Left lobe of liver (tissue), 2 donors: Measurements from ENCODE around the gene EXOC4. TPM values are rescaled to one million over a fixed set of nuclear protein-coding genes. Genes with fewer than 3 reads are reported as not detected.

Experiments
- ATAC-seq: fragments of 200-7000 bp; cut with Tn5 transposase; one replicate; pipeline ENCODE4 v1.9.1; 2020; ENCODE audit warnings: mild to moderate bottlenecking, moderate library complexity
- DNase-seq: peaks from one replicate; pipeline ENCODE4 v3.0.0-alpha.2; 2020; ENCODE audit warnings: low spot score
- total RNA-seq: library from RNA; stranded (reverse); gene quantifications from one replicate; pipeline ENCODE4 v1.2.1, GENCODE V29; 2021
- donor health status: DM: no; HTN: no; CAD: no; lungs with moderate emphysema.
- donor health status: DM: no; HTN: yes; CAD: no.

The EXOC4 gene
- total RNA-seq, 1 donor from 2014 or later = 23.1 TPM

DNA sequence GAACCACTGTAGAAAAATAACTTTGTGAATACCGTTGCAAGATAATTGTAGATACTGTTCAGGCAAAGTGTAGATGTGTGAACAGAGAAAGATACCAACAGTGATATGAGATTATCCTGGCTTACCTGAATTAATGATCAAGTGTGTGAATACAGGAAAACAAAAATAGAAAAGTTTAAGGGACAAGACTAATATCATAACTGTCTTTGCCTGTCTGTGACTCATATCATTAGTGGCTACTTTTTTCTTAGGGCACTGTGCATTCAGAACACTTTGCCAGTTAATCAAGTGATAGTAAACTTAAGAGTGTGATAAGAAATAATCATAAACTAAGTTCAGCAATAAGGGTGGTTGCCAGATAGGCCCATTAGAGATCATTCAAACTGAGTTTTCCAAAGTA, 551.2 kb downstream of the EXOC4 start:
- DNase-seq (no peak), ATAC-seq (no peak)

DNA sequence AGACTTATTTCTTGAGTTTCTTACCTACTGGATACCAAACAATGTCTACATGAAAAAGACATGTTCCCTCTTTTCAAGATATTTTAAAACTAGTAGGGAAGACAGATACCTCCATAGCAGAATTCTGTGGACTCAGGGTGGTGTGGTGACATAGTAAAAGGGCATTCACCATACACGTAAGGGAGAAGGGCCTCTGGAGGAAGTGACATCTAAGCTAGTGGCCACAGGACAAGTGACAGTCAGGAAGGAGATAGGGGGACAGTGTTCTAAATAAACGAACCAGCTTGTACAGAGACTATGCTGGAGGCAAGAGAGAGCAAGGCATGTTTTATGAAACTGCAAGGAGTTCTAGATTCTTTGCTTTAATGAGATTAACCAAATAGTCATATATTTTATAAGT, 552.5 kb downstream of the EXOC4 start:
- DNase-seq (no peak), ATAC-seq (no peak)

DNA sequence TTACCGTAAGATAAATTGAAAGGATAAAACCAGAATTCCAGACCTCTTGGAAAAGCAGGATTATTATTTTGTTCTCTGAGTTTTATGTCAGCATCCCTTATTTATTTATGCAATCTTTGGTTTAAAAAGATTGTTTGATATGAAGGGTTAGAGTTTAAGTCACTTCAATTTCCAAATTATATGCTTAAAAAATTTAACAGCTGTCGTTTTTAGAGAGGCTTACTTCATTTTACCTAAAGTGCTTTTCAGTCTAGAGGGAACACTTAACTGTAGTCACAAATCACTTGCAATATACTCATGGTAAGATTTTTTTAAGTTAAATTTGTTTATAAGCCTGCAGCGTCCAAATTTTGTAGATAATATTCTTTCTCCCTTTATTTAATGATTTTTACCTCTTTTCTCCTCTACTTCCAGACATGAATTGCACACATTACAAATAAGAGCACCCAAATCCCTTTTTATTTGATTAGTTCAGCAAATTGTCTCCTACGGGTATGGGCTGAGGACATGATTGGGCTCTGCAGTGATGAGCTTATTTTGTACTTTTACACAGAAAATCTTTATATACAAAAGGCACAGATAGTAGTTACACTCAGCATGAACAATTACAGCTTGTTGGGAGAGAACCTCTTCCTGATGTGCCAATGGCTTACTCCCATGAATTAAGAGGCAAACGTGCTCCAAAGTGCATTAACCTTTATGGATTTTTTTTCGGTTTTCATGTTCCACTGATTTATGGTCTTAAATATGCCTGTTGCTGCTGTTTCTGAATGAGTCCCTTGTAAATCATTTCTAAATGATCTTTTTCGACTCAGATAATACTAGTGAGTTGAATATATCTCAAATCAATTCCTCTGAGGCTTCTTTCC, 555.0 kb downstream of the EXOC4 start:
- DNase-seq (no peak), ATAC-seq (no peak)

DNA sequence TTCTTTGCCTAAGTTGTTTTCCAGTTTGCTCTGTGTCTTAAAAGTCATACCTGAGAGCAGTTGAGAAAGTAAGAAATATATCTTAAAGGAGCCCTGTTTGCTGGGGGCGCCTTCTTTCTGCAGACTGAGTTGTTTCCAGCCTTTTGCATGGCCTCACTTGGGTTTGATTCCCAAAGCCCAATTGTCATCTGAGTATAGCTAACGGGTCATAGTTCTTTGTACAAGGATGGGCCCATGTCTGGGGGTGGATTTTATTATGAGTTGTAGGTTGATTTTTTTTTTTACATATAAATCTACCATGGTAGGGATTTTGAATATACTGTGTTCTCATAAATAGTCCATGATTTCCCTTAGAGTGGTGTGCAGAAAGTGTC, 555.6 kb downstream of the EXOC4 start:
- ATAC-seq (no peak), DNase-seq (no peak)

DNA sequence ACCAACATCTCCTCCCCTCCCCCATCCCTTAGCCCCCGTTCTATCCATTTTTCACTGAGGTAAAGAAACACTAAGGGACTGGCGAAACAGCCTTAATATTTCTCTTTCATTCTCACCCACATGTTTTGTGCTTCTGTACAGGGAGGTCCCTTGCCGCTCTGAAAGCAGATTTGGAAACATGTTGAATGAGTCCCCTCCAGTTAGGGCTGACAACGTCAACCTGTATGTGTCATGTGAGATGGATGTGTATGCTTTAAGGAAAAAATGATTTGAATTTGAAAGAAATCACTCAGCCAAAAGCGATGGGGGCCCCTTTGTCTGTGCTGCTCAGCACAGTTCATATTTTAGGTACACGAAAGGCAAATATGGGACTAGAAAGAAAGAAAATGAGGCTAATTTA, 560.0 kb downstream of the EXOC4 start:
- ATAC-seq (no peak), DNase-seq (no peak)

DNA sequence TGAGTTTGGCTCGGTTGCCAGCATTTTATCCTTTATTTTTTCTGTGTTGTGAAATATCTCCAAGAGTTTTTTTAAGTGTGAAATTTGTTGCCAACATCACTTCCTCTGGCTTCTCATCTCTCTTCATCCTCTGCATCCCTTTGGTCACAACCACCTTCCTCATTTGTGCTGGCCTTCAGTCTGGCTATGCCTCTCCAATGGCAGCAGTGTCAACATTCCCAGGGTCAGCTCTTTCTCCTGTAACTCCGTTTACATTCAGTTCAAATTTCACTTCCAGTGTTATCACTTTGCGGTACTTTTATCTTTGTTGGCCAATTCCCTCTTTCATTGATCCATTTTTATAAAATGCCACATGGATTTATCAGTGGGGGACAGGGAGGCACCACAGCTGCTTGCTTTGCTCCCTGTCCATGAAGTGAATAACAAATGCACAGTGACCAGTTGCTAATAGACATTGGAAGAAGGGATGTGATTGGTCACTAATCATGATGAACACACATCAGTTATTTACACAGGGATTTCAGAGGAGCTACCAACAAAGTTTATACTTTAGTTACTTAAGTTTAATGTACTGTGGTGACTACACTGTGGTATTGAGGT, 562.8 kb downstream of the EXOC4 start:
- DNase-seq (no peak), ATAC-seq (no peak)

DNA sequence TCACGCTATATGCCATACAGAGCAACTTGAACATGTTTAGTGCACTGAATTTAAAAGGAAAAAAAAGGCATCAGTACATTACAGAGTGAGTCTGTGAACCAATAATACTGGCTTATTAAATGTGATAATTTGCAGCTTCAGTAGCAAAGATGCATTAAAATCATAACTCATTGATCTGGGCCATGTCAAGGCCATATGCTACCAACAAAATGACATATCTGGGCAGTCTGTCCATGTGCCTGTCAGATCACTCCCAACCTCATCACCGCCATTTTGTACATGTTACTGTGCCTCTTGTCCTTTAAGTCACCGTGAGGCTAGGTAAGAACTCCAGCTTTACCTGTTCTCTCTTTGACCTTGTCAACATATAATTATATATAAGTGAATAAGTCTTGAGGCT, 566.8 kb downstream of the EXOC4 start:
- no peak for ATAC-seq

DNA sequence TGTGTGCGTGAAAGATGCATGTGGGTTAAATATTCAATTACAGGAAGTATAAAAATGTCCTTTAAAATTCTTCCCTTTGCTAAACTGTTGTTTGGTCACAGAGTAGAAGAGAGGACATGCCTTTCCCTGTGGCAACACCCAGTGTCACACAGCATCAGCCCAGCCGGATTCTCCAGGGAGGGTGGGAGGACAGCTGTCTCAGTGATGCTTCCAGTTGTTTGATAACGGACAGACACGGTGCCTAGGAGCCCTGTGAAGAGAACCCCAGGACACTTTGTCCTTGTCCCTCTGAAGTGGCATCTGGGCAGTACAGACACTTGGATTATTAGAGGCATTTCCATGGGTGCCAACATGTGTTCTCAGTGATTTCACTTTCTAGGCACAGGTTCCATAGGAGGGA, 567.7 kb downstream of the EXOC4 start:
- ATAC-seq (no peak), DNase-seq (no peak)

More for the DNA sequence above, 566.8 kb downstream of the EXOC4 start:
- DNase-seq = no peak

DNA sequence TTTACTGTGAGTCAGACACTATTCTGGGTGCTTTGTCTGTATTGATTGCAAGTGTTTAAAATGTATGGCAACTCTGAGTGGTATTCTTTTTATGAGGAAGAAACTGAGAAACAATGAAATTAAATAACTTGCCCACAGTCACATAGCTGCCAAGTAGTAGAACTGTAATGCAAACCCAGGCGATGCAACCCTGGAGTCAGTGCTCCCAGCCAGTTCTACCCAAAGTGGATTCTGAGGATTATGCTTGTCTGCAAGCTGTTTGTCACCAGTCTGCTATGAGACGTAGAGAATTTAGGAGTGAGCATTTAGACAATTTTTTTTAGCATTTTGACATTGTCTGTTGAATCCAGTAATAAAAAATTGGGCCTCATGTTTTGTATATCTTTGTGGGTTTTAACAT, 568.3 kb downstream of the EXOC4 start:
- DNase-seq (no peak), ATAC-seq (no peak)

DNA sequence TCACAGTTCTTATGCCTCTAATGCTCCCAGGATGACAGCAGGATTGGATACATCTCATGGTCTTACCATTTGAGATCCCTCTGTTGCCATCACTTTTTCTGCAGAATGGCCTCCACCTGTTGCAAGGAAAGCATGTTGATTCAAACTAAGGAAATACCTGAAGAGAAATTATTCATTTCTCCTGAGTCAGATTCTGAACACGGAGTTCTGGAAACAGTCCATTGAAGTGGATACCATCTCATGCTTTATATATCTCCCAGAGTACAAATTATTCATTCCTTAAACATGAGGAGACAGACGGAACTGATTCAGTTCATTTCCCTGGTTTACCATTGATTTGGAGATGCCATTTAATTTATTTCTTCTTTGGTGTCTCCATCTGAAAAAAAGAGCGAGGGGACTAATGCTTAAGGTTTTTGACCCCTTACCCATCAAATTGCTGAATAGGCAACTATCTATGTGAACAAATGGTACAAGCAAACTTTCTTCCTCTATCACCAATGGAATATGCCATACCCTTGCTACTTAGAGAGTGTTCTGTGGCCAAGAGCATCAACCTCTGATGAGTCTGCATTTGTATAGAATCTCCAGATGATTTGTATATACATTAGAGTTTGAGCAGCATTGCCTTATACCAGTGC, 569.2 kb downstream of the EXOC4 start:
- DNase-seq (no peak), ATAC-seq (no peak)

DNA sequence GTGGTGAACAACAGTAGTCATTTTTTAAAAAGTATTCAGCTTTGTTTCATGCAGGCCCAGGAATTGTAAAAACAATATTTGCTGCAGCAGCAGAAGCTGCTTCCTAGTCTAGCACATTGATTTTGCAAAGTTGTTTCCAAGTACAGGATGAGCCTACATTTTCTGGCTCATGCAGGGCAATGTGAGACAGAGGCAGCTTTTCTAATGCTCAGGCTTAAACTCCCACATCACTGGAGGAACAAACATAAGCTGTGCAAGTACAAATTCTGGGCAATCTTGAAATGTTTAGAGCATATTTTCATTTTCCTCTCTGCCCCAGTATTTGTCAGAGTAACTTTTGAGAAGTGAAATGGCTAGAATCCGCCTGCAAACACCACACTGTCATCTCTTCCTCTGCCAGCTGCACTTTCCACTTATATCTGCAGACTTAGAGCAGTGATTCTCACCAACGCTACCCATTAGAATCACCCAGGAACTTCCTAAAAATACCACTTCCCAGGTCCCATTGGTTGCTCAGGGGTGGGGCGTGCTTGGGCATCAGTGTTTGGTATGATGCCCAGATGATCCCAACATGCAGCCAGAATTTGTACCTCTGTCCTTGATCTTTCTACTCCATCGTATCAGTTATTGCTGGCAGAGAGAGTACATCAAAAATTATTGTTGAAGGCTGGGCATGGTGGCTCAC, 570.1 kb downstream of the EXOC4 start:
- ATAC-seq (no peak), DNase-seq (no peak)

DNA sequence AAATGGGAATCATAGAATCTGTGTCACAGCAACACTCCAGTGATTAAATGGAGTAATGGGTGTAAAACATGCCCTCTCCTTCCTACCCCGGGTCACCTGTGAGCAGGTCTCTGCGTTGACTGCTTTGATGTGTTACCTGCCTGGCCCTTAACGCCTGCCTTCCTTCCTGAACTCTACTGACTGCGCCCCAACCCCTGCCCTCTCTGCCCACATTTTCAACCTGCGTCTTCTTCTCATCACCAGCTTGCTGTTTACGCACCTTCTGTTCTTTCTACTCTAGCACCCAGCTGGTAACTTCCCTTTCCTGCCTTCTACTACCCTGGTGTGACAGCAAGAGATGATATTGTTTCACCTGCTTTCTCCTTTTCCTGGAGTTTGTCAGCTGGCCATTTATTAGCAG, 571.3 kb downstream of the EXOC4 start:
- DNase-seq = no peak
- no peak for ATAC-seq

DNA sequence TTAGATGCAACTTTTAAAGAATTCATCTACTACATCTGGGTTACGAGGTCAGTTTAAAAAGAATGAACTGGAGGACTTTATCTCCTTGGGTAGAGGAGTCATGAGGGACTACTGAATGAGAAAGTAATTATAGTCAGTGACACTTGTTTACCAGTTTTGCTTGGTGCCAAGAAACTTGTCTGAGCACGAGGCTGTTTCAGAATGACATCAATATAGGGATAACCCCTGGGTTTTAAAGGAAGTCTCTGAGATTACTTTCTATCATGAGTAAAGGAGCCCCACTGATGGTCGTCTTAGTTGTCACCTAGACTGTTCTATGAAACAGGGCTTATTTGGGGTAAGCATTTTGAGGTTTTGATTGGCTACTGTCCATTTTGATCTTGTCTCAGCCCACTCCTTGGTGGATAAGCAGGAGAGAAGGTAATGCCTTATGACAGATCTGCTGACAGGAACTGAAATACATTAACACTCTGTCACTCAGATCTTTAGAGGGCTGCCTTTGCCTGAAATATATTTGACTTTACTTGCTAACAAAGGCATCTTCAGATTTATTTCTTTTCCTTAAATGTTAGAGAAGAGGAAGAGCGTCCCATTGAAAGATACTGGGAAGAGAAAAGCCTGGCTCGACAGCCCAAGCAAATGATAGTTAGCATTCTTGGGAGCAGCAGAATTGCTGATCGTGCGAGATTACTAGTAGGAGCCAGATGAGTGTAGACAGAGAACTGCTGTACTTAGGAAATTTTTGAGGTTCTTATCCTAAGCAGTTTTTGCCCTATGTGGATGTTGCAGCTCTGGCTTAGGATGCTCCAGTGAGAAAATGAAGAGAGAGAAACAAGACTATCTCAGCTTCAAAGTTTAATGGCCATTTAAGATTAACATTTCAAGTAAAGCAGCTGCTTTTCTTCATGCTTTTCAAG, 575.1 kb downstream of the EXOC4 start:
- DNase-seq (no peak), ATAC-seq (no peak)

DNA sequence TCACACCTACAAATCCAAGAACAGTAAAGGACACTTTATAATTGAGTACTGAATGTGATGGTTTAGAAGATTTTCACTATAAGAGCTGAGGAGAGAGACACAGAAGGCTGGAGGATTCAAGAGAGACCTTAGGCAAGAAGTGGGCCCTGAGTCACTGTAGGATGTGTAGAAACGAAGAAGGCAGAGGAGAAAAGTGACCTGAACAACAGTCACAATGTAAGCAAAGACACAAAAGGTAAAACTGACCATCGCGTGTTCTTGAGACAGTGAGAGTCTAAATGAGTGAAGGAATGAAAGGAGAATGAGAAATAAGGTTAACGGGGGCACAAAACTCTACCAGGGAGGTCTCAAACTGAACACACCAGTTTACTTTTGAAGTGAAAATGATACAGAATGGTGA, 576.0 kb downstream of the EXOC4 start:
- ATAC-seq (no peak), DNase-seq (no peak)

DNA sequence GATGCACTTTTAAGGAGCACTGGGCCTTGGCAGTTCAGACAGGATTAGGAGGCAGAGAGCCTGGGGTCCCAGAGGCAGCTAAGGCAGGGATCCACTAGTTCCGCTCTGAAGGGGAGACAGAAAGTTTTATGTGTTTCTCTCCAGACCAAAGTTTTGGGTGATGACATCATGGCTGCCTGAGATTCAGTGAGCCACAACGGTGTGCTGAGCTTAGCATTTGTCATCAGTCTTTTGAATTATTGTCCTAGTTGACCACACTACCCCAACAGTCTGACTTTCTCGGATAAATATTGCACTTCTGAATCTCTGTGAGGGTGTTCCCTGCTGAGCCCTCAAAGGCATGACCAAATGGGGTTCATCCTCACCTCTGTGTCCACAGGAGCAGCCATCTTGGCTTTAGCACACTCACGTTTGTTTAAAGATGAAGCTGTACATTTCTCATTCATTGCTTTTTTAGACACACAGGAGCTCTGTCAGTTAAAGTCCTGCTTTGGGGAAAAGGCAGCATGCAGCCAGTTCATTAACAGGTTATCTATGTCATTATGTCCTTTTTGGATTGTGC, 576.5 kb downstream of the EXOC4 start:
- DNase-seq (no peak), ATAC-seq (no peak)

DNA sequence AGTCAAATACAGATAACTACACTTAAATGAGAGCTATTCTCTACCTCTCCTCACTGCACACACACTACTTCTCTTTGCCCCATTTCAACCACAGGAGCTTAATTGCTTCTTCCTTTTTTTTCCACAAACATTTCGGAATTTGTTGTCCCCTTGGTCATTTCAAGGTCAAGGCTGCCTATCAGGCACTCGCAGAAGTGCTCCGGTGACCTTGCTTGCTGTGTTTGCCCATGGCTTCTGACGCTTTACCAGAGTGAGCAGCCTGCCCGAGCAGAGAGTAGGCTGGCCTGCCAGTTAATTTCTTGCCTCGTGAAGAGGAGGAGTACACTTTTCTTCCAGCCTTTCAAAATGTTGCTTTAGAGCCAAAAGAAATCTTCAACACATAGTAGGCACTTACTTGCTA, 577.2 kb downstream of the EXOC4 start:
- no peak for ATAC-seq
- no peak for DNase-seq

DNA sequence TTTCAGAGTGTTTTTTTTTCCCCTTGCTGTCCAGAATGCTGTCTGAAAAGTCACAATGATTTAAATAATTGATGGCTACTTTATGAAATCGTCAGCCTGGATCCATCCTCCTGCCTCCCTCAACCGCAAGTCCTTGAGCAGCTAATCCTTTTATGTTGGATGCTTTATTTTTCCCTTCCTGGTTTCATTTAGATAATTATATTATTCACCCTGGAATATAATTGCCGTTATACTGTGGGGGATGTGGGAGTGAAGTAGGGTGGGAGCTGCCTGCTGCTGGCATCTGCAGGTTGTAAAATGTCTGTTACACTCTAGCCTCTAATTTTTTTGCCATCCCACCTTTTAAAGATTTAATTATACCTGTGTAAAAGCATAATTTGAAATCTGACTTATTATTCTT, 583.8 kb downstream of the EXOC4 start:
- ATAC-seq (no peak), DNase-seq (no peak)

DNA sequence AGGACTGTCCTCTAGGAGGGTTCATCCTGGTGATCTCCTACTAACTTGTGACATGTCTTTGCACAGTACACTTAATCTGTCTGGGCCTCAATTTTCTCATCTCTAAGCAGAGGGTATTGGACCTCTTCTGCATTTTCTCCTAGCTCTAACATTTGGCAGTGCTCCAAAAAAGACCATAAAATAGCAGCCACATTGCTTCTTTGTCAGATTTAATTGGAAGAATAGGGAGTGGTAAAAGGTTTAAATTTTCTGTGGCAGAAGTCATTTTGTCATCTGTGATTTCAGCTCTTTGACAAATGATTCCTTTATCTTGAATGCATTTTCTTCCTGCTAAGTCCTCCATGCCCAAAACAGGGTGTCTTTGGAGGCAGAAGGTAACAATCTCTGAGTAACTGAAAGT, 584.3 kb downstream of the EXOC4 start:
- ATAC-seq = no peak

DNA sequence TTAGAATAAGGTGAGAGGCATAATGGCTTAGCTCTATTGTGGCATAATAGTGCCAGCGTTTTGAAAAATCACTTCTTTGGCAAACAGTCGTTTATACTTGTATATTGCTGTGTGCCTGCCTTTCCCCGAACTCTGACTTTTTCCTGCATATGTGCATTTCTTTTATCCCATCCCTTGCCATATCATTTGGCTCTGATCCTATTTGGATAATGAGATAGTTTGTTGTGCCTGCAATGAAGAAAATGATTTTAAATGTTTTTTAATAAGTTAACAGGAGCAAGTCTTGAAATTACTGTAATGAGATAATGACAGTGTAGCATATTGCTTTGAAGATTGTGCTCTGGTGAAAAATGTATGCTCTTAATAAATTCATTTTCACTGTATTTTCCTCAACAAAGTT, 586.2 kb downstream of the EXOC4 start:
- DNase-seq (no peak), ATAC-seq (no peak)

More for the DNA sequence above, 584.3 kb downstream of the EXOC4 start:
- no peak for DNase-seq

DNA sequence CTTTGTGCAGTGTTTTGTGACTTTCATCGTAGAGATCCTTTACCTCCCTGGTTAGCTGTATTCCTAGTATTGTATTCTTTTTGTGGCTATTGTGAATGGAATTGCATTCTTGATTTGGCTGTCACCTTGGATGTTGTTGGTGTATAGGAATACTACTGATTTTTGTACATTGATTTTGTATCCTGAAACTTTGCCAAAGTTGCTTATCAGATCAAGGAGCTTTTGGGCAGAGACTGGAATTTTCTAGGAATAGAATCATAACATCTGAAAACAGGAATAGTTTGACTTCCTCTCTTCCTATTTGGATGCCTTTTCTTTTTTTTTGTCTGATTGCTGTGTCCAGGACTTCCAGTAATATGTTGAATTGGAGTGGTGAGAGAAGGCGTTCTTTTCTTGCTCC, 590.5 kb downstream of the EXOC4 start:
- ATAC-seq (no peak), DNase-seq (no peak)
